ENCODE data around the gene SLC1A5.
"Not testable (repeated sequence)": the region's sequence is repeated elsewhere in the genome, so short reads cannot be mapped to it uniquely, and the experiment has no call there.

SLC1A5 gene

GRCh38 chr19:46773018-46773399 is 15.4 kb downstream of the SLC1A5 start:
- DNase-seq (ENCODE audit: insufficient read length, low spot score) = no peak

GRCh38 chr19:46772170-46773017 is 16.0 kb downstream of the SLC1A5 start:
- DNase-seq (ENCODE audit: insufficient read length, low spot score) (no peak), FAIRE-seq (no peak)

More at GRCh38 chr19:46773018-46773399, 15.4 kb downstream of the SLC1A5 start:
- FAIRE-seq = no peak

- not testable (repeated sequence) for DNase-seq (ENCODE audit: insufficient read length, low spot score); FAIRE-seq
Observed at GRCh38 chr19:46768746-46769145, 19.6 kb downstream of the SLC1A5 start.

GRCh38 chr19:46766569-46767317 is 21.7 kb downstream of the SLC1A5 start:
- DNase-seq (ENCODE audit: insufficient read length, low spot score) (peak; percentile 68), FAIRE-seq (peak; percentile 67)

GRCh38 chr19:46764817-46765291 is 23.5 kb downstream of the SLC1A5 start:
- FAIRE-seq = no peak

GRCh38 chr19:46762245-46762890 is 26.0 kb downstream of the SLC1A5 start:
- FAIRE-seq (no peak), DNase-seq (ENCODE audit: insufficient read length, low spot score) (no peak)

More at GRCh38 chr19:46764817-46765291, 23.5 kb downstream of the SLC1A5 start:
- DNase-seq (ENCODE audit: insufficient read length, low spot score) = no peak

- no peak for FAIRE-seq
- no peak for DNase-seq (ENCODE audit: insufficient read length, low spot score)
Observed at GRCh38 chr19:46761418-46761831, 27.0 kb downstream of the SLC1A5 start.

- FAIRE-seq; DNase-seq (ENCODE audit: insufficient read length, low spot score): not testable (repeated sequence)
Observed at GRCh38 chr19:46760897-46761296, 27.5 kb downstream of the SLC1A5 start.

- FAIRE-seq (no peak), DNase-seq (ENCODE audit: insufficient read length, low spot score) (no peak)
Observed at GRCh38 chr19:46760363-46760762, 28.0 kb downstream of the SLC1A5 start.

GRCh38 chr19:46759817-46760333 is 28.5 kb downstream of the SLC1A5 start:
- no peak for FAIRE-seq
- no peak for DNase-seq (ENCODE audit: insufficient read length, low spot score)

GRCh38 chr19:46759206-46759605 is 29.2 kb downstream of the SLC1A5 start:
- no peak for FAIRE-seq
- DNase-seq (ENCODE audit: insufficient read length, low spot score) = no peak

- FAIRE-seq = no peak
- no peak for DNase-seq (ENCODE audit: insufficient read length, low spot score)
Observed at GRCh38 chr19:46756544-46756888, 31.9 kb downstream of the SLC1A5 start.

GRCh38 chr19:46755853-46756543 is 32.4 kb downstream of the SLC1A5 start:
- FAIRE-seq (no peak), DNase-seq (ENCODE audit: insufficient read length, low spot score) (no peak)

GRCh38 chr19:46755077-46755852 is 33.1 kb downstream of the SLC1A5 start:
- no peak for FAIRE-seq
- no peak for DNase-seq (ENCODE audit: insufficient read length, low spot score)

GRCh38 chr19:46753420-46754155 is 34.8 kb downstream of the SLC1A5 start:
- FAIRE-seq = peak; percentile 89
- DNase-seq (ENCODE audit: insufficient read length, low spot score) = peak; percentile 78

GRCh38 chr19:46748325-46749109 is 39.9 kb downstream of the SLC1A5 start:
- FAIRE-seq = peak; percentile 90
- DNase-seq (ENCODE audit: insufficient read length, low spot score) = no peak

GRCh38 chr19:46746281-46747057 is 41.9 kb downstream of the SLC1A5 start, which contains the start of gene STRN4:
Gene STRN4, minus strand, starts transcription at chr19:46746450. Its CDS starts 20 bp downstream, at chr19:46746430.
- DNase-seq (ENCODE audit: insufficient read length, low spot score) = peak; percentile 87
- FAIRE-seq = peak; percentile 28
